VCaP (cell line): ENCODE results near the gene SLC26A4.

Experiments
- H3K27ac ChIP-seq: fragments of 450-650 bp; 2 replicates; pipeline ENCODE4 v1.5.1; 2017
- TF ChIP-seq, protein P1 (sequence below): fragments of 450-650 bp; conservative IDR thresholded peaks from 2 replicates; pipeline ENCODE4 v1.5.1; 2017; ENCODE audit warnings: mild to moderate bottlenecking, moderate library complexity

SLC26A4 gene

DNA sequence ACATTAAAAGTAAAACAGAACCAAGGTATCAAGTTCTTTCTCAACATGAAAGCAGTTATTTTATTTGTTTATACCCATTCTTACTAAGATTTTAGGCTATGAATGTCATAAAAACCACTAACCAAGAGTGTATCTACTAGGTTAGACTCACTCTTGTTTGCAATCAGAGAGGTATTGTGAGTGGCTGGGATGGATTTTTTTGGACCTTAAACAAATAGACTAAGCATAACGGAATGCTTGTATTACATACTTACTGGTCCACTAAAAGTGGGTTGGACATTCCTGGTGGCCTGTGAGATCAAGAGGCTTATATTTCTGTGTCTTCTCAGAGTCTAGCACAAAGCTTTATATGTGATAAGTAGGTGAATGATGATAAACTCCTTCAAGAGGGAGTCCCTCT, 50.7 kb downstream of the SLC26A4 start:
- H3K27ac ChIP-seq = no peak overlapping the region
- TF ChIP-seq, protein P1, sequence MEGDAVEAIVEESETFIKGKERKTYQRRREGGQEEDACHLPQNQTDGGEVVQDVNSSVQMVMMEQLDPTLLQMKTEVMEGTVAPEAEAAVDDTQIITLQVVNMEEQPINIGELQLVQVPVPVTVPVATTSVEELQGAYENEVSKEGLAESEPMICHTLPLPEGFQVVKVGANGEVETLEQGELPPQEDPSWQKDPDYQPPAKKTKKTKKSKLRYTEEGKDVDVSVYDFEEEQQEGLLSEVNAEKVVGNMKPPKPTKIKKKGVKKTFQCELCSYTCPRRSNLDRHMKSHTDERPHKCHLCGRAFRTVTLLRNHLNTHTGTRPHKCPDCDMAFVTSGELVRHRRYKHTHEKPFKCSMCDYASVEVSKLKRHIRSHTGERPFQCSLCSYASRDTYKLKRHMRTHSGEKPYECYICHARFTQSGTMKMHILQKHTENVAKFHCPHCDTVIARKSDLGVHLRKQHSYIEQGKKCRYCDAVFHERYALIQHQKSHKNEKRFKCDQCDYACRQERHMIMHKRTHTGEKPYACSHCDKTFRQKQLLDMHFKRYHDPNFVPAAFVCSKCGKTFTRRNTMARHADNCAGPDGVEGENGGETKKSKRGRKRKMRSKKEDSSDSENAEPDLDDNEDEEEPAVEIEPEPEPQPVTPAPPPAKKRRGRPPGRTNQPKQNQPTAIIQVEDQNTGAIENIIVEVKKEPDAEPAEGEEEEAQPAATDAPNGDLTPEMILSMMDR = no peak

- H3K27ac ChIP-seq = no peak overlapping the region
- TF ChIP-seq, protein P1 = no peak
Observed at GRCh38 chr7:107712025-107712424, 51.4 kb downstream of the SLC26A4 start.

GRCh38 chr7:107712896-107713295, 52.3 kb downstream of the SLC26A4 start:
- TF ChIP-seq, protein P1 = no peak
- H3K27ac ChIP-seq = no peak overlapping the region

GRCh38 chr7:107715531-107715930, 54.9 kb downstream of the SLC26A4 start:
- no peak overlapping the region for H3K27ac ChIP-seq
- TF ChIP-seq, protein P1 = no peak

- TF ChIP-seq, protein P1 = no peak
Observed at GRCh38 chr7:107718456-107719193, 58.0 kb downstream of the SLC26A4 start.

GRCh38 chr7:107721286-107721685, 60.7 kb downstream of the SLC26A4 start:
- TF ChIP-seq, protein P1 = no peak
- H3K27ac ChIP-seq = no peak overlapping the region

More at GRCh38 chr7:107718456-107719193, 58.0 kb downstream of the SLC26A4 start:
- H3K27ac ChIP-seq = no peak overlapping the region

GRCh38 chr7:107723255-107723654, 62.6 kb downstream of the SLC26A4 start:
- TF ChIP-seq, protein P1 = no peak
- H3K27ac ChIP-seq = no peak overlapping the region
